Measurements from ENCODE around the gene AIFM2. TPM values are rescaled to one million over a fixed set of nuclear protein-coding genes. Genes with fewer than 3 reads are reported as not detected.

Gene AIFM2
- total and polyA plus RNA-seq, 2 of the 13 experiments (the other 11 are each of a cell fraction or from before 2014, with no cell fraction given): 20.3 to 29.5 TPM

DNA sequence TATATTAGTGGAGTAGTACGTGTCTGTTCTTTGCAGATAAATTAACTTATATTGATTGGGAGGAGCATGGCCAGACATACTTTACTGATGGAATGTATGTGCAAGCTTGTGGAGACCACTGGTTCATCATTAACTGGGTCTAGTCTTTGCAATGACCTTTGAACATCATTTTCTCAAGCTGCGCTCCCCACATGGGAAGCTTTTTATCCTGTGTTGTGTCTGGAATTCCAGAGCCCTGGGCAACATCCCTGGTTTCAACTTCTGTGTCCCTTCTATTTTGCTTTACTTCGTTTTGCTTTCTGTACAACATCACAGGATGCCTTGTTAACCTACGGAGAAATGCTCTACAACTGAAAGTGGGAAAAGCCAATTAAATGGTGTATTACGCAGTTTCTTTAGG, 41.7 kb downstream of the AIFM2 start (continued):
- TF ChIP-seq, protein P1, sequence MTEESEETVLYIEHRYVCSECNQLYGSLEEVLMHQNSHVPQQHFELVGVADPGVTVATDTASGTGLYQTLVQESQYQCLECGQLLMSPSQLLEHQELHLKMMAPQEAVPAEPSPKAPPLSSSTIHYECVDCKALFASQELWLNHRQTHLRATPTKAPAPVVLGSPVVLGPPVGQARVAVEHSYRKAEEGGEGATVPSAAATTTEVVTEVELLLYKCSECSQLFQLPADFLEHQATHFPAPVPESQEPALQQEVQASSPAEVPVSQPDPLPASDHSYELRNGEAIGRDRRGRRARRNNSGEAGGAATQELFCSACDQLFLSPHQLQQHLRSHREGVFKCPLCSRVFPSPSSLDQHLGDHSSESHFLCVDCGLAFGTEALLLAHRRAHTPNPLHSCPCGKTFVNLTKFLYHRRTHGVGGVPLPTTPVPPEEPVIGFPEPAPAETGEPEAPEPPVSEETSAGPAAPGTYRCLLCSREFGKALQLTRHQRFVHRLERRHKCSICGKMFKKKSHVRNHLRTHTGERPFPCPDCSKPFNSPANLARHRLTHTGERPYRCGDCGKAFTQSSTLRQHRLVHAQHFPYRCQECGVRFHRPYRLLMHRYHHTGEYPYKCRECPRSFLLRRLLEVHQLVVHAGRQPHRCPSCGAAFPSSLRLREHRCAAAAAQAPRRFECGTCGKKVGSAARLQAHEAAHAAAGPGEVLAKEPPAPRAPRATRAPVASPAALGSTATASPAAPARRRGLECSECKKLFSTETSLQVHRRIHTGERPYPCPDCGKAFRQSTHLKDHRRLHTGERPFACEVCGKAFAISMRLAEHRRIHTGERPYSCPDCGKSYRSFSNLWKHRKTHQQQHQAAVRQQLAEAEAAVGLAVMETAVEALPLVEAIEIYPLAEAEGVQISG (CRISPR knock-in tag; IDR thresholded peaks at IDR 0.05): peak; percentile 59
- TF ChIP-seq, protein P2, sequence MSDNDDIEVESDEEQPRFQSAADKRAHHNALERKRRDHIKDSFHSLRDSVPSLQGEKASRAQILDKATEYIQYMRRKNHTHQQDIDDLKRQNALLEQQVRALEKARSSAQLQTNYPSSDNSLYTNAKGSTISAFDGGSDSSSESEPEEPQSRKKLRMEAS (IDR thresholded peaks at IDR 0.05): peak; percentile 67
- TF ChIP-seq IRF2 (CRISPR knock-in tag; IDR thresholded peaks at IDR 0.05): peak; percentile 60
- TF ChIP-seq SMAD9 (CRISPR knock-in tag; IDR thresholded peaks at IDR 0.05): no peak
- no peak for TF ChIP-seq HNRNPH1 (optimal IDR thresholded peaks at IDR 0.05; ENCODE audit: low read depth, low read length)
- TF ChIP-seq ZNF557 (CRISPR knock-in tag; IDR thresholded peaks at IDR 0.05): no peak
- TF ChIP-seq TCF7 (IDR thresholded peaks at IDR 0.05; ENCODE audit: low read depth): peak; percentile 45; the same call in 1 of the 2 replicates
- no peak for TF ChIP-seq SATB2 (CRISPR knock-in tag; IDR thresholded peaks at IDR 0.05)
- TF ChIP-seq, protein P3, sequence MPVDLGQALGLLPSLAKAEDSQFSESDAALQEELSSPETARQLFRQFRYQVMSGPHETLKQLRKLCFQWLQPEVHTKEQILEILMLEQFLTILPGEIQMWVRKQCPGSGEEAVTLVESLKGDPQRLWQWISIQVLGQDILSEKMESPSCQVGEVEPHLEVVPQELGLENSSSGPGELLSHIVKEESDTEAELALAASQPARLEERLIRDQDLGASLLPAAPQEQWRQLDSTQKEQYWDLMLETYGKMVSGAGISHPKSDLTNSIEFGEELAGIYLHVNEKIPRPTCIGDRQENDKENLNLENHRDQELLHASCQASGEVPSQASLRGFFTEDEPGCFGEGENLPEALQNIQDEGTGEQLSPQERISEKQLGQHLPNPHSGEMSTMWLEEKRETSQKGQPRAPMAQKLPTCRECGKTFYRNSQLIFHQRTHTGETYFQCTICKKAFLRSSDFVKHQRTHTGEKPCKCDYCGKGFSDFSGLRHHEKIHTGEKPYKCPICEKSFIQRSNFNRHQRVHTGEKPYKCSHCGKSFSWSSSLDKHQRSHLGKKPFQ (CRISPR knock-in tag; IDR thresholded peaks at IDR 0.05; ENCODE audit: insufficient replicate concordance): no peak
- TF ChIP-seq HDAC6 (IDR thresholded peaks at IDR 0.05; ENCODE audit: low read depth, low read length): no peak
- peak in 1 of 2 experiments; percentile 77; a peak in 2 of 4 replicates for TF ChIP-seq EP300 (IDR thresholded peaks at IDR 0.05; ENCODE audit: low read depth in 2 of 2, low read length in 2 of 2)
- TF ChIP-seq EP300 (CRISPR knock-in tag; IDR thresholded peaks at IDR 0.05; ENCODE audit: borderline replicate concordance): no peak; the same call in 1 of the 2 replicates
- TF ChIP-seq ZNF292 (CRISPR knock-in tag; IDR thresholded peaks at IDR 0.05; ENCODE audit: borderline replicate concordance, low read depth): no peak; the same call in 1 of the 2 replicates
- no peak for TF ChIP-seq PAWR (CRISPR knock-in tag; IDR thresholded peaks at IDR 0.05; ENCODE audit: borderline replicate concordance)
- peak; percentile 91 for TF ChIP-seq RARA (CRISPR knock-in tag; IDR thresholded peaks at IDR 0.05)
- no peak for TF ChIP-seq E2F2 (CRISPR knock-in tag; IDR thresholded peaks at IDR 0.05; ENCODE audit: borderline replicate concordance)
- TF ChIP-seq SMAD1 (CRISPR knock-in tag; IDR thresholded peaks at IDR 0.05; ENCODE audit: borderline replicate concordance, low read depth): no peak
- no peak for TF ChIP-seq ZNF224 (CRISPR knock-in tag; IDR thresholded peaks at IDR 0.05)
- TF ChIP-seq, protein P4, sequence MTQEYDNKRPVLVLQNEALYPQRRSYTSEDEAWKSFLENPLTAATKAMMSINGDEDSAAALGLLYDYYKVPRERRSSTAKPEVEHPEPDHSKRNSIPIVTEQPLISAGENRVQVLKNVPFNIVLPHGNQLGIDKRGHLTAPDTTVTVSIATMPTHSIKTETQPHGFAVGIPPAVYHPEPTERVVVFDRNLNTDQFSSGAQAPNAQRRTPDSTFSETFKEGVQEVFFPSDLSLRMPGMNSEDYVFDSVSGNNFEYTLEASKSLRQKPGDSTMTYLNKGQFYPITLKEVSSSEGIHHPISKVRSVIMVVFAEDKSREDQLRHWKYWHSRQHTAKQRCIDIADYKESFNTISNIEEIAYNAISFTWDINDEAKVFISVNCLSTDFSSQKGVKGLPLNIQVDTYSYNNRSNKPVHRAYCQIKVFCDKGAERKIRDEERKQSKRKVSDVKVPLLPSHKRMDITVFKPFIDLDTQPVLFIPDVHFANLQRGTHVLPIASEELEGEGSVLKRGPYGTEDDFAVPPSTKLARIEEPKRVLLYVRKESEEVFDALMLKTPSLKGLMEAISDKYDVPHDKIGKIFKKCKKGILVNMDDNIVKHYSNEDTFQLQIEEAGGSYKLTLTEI (CRISPR knock-in tag; conservative IDR thresholded peaks at IDR 0.05): no peak
- TF ChIP-seq TSC22D2 (CRISPR knock-in tag; IDR thresholded peaks at IDR 0.05; ENCODE audit: borderline replicate concordance): no peak
- no peak for TF ChIP-seq KLF9 (CRISPR knock-in tag; IDR thresholded peaks at IDR 0.05; ENCODE audit: low read depth)
- TF ChIP-seq ZBTB1 (CRISPR knock-in tag; IDR thresholded peaks at IDR 0.05; ENCODE audit: borderline replicate concordance): no peak
- TF ChIP-seq HDAC2 (CRISPR knock-in tag; IDR thresholded peaks at IDR 0.05): peak; percentile 83
- TF ChIP-seq MTF2 (CRISPR knock-in tag; IDR thresholded peaks at IDR 0.05; ENCODE audit: borderline replicate concordance): no peak
- TF ChIP-seq RFX3 (CRISPR knock-in tag; IDR thresholded peaks at IDR 0.05): no peak

Measured in HepG2 (cell line).